ENCODE measurements around the gene MRTFB. TPM values are rescaled to one million over a fixed set of nuclear protein-coding genes. Genes with fewer than 3 reads are reported as not detected.

The MRTFB gene
- total and polyA plus RNA-seq, 2 experiments from 2014 or later = 13.9 to 22.2 TPM

- Histone ChIP-seq H3K36me3 (ENCODE audit: insufficient read depth) (no peaks in the 10 kb centered on the region), H2AFZ (no peak overlapping the region), H3K9me2 (ENCODE audit: insufficient read depth) (no peaks in the 10 kb centered on the region), H3K79me2 (replicated peaks; ENCODE audit: insufficient read depth) (0 out of 2 replicates have a peak, but pooled peaks cover 4% of the 10 kb centered on the region), H3K27me3 (ENCODE audit: insufficient read depth) (no peaks in the 10 kb centered on the region), H3F3A (replicated peaks; ENCODE audit: low read depth) (no peaks in the 10 kb centered on the region), H4K20me1 (replicated peaks; ENCODE audit: insufficient read depth) (no peaks in the 10 kb centered on the region), H3K4me3 (no peak overlapping the region), H3K4me2 (peak overlapping the region; percentile 59; the same call in 1 of the 2 replicates), H3K27ac (ENCODE audit: low read depth) (no peak overlapping the region), H3K4me1 (ENCODE audit: insufficient read depth) (peaks cover 27% of the 10 kb centered on the region)
- no peak for DNase-seq (ENCODE audit: low spot score)
- H3K36me3 Mint-ChIP-seq (ENCODE audit: low read depth) = no peaks in the 10 kb centered on the region
- no peak overlapping the region; the same call in 1 of the 3 replicates for H3K4me3 Mint-ChIP-seq
- H3K9me3 Mint-ChIP-seq = no peaks in the 10 kb centered on the region
- no peak for ATAC-seq
- H3K27ac Mint-ChIP-seq = peak overlapping the region; percentile 24; the same call in 1 of the 2 replicates
- H3K27me3 Mint-ChIP-seq (ENCODE audit: insufficient read depth, low read depth, poor library complexity) = peaks cover 5% of the 10 kb centered on the region
- TF ChIP-seq ZNF114 (CRISPR knock-in tag; IDR thresholded peaks at IDR 0.05) (no peak), STAT1 (IDR thresholded peaks at IDR 0.05; ENCODE audit: unreplicated experiment) (no peak), JUNB (IDR thresholded peaks at IDR 0.05; ENCODE audit: unreplicated experiment) (no peak), EZH2phosphoT487 (IDR thresholded peaks at IDR 0.05; ENCODE audit: unreplicated experiment) (no peak), ZNF331 (CRISPR knock-in tag; IDR thresholded peaks at IDR 0.05; ENCODE audit: low read depth) (no peak), ETS1 (IDR thresholded peaks at IDR 0.05) (no peak), CTCF (conservative IDR thresholded peaks at IDR 0.05; ENCODE audit: low read depth in 2 of 2) (no peak), NANOG (IDR thresholded peaks at IDR 0.05; ENCODE audit: borderline replicate concordance) (no peak), REST (IDR thresholded peaks at IDR 0.05; ENCODE audit: unreplicated experiment) (no peak), POLR2AphosphoS5 (IDR thresholded peaks at IDR 0.05; ENCODE audit: low read depth) (no peak), ZNF462 (CRISPR knock-in tag; IDR thresholded peaks at IDR 0.05) (no peak), CREB1 (CRISPR knock-in tag; IDR thresholded peaks at IDR 0.05; ENCODE audit: low read depth) (no peak), EZH2 (IDR thresholded peaks at IDR 0.05; ENCODE audit: low read depth, unreplicated experiment) (no peak)
- H3K4me1 Mint-ChIP-seq = peaks cover 24% of the 10 kb centered on the region
These were observed 116.6 kb downstream of the MRTFB start for GRCh38 chr16:14187517-14188338.
